ENCODE data around the gene MYT1.

The MYT1 gene

DNA sequence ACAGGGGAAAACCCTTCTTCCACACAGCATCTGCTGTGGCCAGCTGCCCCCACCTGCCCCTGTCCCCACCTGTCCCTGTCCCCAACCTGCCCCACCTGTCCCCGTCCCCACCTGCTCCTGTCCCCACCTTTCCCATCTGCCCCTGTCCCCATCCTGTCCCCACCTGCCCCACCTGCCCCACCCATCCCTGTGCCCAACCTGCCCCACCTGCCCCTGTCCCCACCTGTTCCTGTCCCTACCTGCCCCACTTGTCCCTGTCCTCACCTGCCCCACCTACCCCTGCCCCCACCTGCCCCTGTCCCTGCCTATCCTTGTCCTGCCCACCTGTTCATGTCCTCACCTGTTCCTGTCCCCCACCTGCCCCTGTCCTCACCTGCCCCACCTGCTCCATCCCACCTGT lies 6.4 kb upstream of the MYT1 start:
- FAIRE-seq (no peak), DNase-seq (ENCODE audit: insufficient read length) (no peak)
- TF ChIP-seq POLR2AphosphoS5 (IDR thresholded peaks at IDR 0.05; ENCODE audit: low read depth, low read length) (no peak), POLR2A (IDR thresholded peaks at IDR 0.05; ENCODE audit: low read depth, low read length) (no peak), TAF1 (IDR thresholded peaks at IDR 0.05; ENCODE audit: borderline replicate concordance, low read depth, low read length) (no peak)

DNA sequence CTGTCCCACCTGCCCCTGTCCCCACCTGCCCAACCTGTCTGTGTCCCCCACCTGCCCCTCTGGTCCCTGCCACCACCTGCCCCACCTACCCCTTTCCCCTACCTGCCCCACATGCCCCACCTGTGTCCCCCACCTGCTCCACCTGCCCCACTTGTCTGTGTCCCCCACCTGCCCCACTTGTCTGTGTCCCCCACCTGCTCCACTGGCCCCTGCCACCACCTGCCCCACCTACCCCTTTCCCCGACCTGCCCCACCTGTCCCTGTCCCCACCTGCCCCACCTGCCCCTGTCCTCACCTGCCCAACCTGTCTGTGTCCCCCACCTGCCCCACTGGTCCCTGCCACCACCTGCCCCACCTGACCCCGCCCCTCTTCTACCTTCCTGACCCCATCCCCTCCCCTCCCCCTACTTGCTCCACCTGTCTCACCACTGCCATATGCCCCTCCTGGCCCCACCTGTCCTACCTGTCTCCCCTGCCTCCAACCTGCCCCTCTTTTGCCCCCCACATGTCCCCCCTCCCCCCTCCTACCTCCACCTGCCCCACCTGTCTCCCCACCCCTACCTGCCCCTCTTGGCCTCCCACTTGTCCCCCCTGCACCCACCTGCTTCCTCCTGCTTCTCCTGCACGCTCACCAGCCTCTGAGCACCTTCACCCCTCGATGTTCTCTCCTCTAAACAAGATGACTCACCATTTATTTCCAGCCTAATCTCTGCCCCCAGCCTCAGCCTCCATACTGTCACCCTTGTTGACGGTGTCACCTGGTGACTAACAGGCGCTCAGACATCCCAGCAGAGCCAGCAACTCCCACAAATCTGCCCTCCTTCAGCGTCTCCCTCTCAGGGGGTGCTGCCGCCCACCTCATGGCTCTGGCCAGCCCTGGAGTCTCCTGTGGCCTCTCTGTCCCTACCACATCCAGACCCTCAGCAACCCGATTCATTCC lies 5.6 kb upstream of the MYT1 start:
- DNase-seq (ENCODE audit: insufficient read length) (no peak), FAIRE-seq (no peak)
- TF ChIP-seq POLR2A (IDR thresholded peaks at IDR 0.05; ENCODE audit: low read depth, low read length), result no peak
- TF ChIP-seq TAF1 (IDR thresholded peaks at IDR 0.05; ENCODE audit: borderline replicate concordance, low read depth, low read length), result no peak
- no peak for TF ChIP-seq POLR2AphosphoS5 (IDR thresholded peaks at IDR 0.05; ENCODE audit: low read depth, low read length)

DNA sequence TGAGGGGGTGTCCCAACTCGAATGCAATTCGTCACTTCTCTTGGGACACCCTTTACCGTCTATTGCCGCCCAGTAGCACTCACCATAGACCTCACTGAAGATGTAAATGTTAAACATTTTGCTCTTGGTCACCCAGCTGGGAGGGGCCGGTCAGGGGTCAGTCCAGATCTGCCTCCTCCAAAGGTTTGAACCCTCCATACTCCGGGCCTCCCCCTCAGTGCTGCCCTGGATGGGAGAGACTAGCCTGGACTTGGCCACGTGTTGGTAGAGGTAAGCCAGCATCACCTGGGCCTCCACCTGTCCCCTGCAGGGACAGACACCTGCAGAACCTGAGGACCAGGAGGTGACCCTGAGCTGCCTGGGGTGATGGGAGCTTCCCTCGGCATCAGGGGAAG lies 5.0 kb upstream of the MYT1 start:
- DNase-seq (ENCODE audit: insufficient read length) (no peak), FAIRE-seq (no peak)
- TF ChIP-seq POLR2A (IDR thresholded peaks at IDR 0.05; ENCODE audit: low read depth, low read length), result no peak

DNA sequence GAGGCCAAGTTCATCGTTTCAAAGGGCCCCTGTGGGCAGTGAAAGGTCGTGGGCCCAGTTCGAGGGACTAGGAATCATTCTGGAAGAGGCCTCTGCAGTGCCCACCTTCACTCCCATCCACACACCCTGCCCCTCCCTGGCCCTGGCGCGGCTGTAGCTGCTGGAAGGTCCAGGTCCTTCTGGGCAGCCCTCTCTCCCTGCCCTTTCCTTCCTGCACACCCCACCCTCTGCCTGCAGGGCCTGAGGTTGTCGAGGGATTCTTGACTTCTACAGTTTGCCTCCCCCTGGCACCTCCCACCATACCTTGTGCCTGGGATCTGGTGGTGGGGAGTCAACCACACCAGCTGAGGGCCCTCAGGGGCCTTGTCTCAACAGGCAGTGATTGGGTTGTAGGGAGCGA lies 4.5 kb upstream of the MYT1 start:
- no peak for TF ChIP-seq TAF1 (IDR thresholded peaks at IDR 0.05; ENCODE audit: borderline replicate concordance, low read depth, low read length)
- FAIRE-seq, result no peak
- no peak for DNase-seq (ENCODE audit: insufficient read length)

DNA sequence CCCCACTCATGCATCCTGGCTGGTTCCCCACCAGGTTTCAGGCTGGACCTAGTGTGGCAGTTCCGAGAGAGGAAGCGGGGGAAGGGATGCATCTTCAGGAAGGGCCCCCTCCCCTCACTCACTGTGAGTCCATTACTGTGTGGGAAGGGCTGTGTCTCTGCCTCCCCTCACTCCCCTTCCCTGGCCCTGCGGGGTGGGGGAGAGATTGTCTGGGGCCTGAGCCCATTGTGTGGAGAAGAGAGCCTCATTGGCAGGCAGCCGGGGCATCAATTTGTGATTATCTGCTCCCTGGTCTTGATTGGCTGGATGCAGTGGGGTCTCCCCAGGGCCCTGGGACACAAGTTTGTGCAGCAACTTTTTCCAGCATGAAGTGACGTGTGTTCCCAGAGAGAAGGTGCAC lies 4.1 kb upstream of the MYT1 start:
- no peak for FAIRE-seq
- no peak for DNase-seq (ENCODE audit: insufficient read length)
- TF ChIP-seq POLR2AphosphoS5 (IDR thresholded peaks at IDR 0.05; ENCODE audit: low read depth, low read length), result no peak
- TF ChIP-seq POLR2A (IDR thresholded peaks at IDR 0.05; ENCODE audit: low read depth, low read length), result no peak
- no peak for TF ChIP-seq TAF1 (IDR thresholded peaks at IDR 0.05; ENCODE audit: borderline replicate concordance, low read depth, low read length)

DNA sequence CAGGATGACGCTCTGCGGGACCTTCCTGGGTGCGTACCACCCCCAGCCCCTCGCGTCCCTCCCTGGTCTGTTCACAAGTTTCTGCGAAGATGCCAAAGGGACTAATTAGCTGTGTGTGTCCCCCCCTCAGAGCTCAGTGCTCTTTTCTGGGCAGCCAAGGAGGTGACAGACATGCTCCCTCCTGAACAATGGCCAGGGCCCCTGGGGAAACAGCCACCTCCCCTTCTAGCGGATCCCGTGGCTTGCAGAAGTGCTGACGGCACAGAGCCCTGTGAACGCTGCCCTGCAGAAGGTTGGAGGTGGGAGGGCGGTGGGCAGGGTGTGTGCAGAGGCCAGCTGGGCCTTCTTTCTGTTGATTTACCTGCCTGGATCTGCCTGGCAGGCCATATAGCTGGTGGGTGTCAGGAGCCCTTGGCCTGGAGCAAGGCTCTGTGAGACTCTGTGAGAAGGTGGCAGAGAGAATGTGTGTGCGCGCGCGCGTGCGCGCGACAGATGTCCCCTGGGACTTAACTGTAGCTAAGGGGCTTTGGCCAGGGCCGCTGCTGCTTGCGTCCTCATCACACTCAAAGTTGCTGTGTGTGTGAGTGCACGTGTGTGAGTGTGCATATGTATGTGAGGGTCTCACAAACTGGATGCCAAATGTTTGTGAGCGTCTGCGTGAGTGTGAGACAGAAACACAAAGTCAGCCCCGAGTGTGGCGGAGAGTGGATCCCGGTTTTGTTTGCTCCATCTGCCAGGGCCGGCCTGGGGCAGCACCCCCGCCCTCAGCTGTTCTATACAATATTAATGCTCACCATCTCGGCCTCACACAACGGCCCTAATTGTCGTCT lies 3.5 kb upstream of the MYT1 start:
- TF ChIP-seq POLR2A (IDR thresholded peaks at IDR 0.05; ENCODE audit: low read depth, low read length), result no peak
- no peak for TF ChIP-seq POLR2AphosphoS5 (IDR thresholded peaks at IDR 0.05; ENCODE audit: low read depth, low read length)
- no peak for FAIRE-seq
- no peak for DNase-seq (ENCODE audit: insufficient read length)

DNA sequence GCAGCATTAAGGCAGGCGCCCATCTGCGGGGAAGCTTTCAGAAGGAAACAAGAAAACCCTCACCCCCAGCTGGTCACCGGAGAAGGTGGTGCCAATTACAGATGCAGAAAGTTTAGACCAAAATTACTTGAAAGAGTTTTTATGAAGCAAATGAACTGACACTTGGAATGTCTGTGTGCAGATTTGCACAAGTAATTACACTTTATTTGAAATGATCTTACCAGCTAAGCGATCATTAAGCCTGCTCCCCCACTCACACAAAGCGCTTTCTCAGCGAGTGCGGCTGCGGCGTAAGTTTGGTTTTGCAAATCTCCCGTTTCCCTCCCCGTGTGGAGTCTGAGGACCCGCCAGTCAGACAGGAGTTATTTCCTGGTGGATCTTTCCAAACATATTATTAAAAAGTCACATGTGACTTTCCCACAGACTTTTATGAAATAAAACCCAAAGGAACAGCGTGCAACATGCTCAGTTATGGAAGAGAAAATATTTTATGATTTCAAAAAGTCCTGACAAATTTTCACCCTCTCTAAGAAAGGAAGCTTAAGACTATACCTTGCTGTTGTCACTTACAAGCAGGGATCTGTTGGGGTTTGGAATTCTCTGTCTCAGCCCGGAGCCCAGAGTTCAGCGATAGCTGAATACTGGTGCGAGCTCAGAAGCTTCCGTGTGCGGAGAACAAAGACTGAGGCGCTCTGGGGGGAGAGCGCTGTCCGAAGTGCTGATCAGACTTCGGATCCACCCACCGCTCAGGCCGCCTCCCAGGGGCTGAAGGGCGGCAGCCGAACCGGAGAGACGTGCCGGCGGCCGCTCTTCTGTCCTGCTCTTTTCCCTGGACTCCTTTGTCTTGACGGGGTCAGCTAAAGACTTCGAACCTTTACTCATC lies 2.7 kb upstream of the MYT1 start:
- TF ChIP-seq TAF1 (IDR thresholded peaks at IDR 0.05; ENCODE audit: borderline replicate concordance, low read depth, low read length), result no peak
- no peak for TF ChIP-seq POLR2AphosphoS5 (IDR thresholded peaks at IDR 0.05; ENCODE audit: low read depth, low read length)
- TF ChIP-seq POLR2A (IDR thresholded peaks at IDR 0.05; ENCODE audit: low read depth, low read length), result no peak
- FAIRE-seq, result no peak
- DNase-seq (ENCODE audit: insufficient read length), result no peak

DNA sequence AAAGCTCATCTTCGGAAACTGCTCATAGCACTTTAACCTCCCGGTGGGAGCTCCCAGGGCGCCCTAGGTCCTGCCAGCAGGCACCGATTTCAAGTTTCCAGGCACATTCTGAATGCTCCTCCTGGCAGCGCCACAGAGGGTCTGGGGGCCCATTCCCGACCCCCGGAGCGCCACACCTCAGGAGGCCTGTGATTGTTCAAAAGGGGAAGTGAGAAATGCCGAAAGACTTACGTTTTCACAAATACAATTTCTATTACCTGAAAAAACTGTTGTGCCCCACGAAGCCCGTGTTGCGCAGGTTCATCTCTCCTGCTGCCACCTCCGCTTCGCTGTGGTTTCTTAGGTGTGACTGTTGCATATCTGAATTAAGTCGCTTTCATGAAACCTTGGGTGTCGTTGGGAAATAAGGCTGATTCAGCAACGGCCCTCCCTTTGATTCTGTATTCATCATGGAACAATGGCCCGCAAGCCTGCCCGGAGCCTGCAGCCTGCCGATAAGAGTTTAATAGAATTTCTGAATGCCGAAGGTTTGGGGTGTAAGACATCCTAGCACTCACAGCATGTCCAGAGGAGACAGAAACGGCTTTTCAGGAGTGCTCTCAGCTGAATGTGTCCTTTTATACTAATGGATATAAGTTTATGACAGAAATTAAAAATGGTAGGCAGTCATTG lies 1.9 kb upstream of the MYT1 start:
- DNase-seq (ENCODE audit: insufficient read length) (no peak), FAIRE-seq (no peak)
- TF ChIP-seq POLR2AphosphoS5 (IDR thresholded peaks at IDR 0.05; ENCODE audit: low read depth, low read length) (no peak), TAF1 (IDR thresholded peaks at IDR 0.05; ENCODE audit: borderline replicate concordance, low read depth, low read length) (no peak), POLR2A (IDR thresholded peaks at IDR 0.05; ENCODE audit: low read depth, low read length) (no peak)

DNA sequence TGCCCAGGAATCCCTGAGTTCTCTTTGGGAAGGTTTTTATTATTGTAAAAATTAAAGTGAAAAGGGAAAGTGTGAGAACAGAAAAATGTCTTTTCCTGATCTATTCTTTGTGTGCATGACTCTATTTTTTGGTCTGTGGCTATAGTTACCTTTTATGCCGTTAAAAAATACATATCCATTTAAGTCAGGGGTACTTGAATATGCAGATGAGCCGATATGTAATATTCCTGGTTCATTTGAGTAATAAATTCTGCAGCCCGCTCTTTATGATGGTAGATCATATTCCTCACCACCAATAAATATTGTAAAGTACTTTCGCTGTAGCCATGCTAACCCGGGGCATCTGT lies 503 bp upstream of the MYT1 start:
- TF ChIP-seq POLR2AphosphoS5 (IDR thresholded peaks at IDR 0.05; ENCODE audit: low read depth, low read length) (no peak), TAF1 (IDR thresholded peaks at IDR 0.05; ENCODE audit: borderline replicate concordance, low read depth, low read length) (no peak), POLR2A (IDR thresholded peaks at IDR 0.05; ENCODE audit: low read depth, low read length) (no peak)
- DNase-seq (ENCODE audit: insufficient read length) (no peak), FAIRE-seq (no peak)

DNA sequence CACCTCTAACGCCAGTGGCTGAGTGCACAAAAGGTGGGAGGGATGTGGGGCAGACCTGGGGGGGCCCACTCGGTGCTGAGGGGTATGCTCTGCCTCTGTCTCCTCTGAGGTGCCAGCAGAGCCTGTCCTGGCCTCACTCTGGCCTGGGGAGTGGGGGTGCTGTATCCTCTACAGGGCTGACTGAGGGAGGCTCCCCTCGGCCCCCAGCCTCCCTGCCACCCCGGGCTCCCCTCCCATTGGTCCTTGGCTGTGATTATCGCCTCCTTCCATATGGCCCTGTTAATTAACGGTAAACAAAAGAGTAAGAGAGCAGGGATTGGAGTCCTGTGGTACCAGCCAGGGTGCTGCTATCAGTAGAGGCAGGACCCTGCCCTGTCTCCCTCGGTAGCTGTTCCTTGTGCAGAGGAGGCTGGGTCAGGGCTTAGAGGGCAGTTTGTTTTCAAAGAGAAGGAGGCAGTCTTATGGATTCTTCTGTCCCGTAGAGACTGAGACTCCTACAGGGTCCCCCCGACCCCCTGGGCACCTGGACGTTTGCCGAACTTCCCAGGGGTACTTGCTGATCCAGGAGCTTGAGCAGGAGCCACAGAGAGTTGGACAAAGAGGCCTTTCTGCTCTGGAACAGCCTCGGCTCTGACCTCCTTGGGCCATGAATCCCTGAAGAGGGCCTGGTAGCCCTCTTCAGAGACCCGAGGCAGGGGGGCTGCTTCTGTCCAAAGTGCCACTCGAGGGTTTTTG lies 1.8 kb downstream of the MYT1 start:
- TF ChIP-seq POLR2A (IDR thresholded peaks at IDR 0.05; ENCODE audit: low read depth, low read length) (no peak), TAF1 (IDR thresholded peaks at IDR 0.05; ENCODE audit: borderline replicate concordance, low read depth, low read length) (no peak)
- DNase-seq (ENCODE audit: insufficient read length) (no peak), FAIRE-seq (no peak)
